ENCODE data around the gene MICAL2. TPM values are rescaled to one million over a fixed set of nuclear protein-coding genes. Genes with fewer than 3 reads are reported as not detected.
A peak's percentile ranks its signal among the peaks of the same experiment; 100 is the strongest.

The MICAL2 gene
- total RNA-seq, 1 experiment from 2014 or later = 62.9 TPM

- CTCF ChIA-PET = no interaction called here
- no peak for ATAC-seq
- peaks cover 25% of the 10 kb centered on the region for H3K36me3 ChIP-seq (ENCODE audit: low read depth, low read length)
- H3F3A ChIP-seq (ENCODE audit: low read length, unreplicated experiment) = no peaks in the 10 kb centered on the region
- no peaks in the 10 kb centered on the region for H3K9me2 ChIP-seq (replicated peaks; ENCODE audit: low read length)
- POLR2A ChIA-PET (ENCODE audit: unreplicated experiment) = interaction anchor here (0.6 kb wide), 1 partner anchor 31 kb away, joined by 3 read pairs; no protein-coding TSS in a partner anchor
- intact Hi-C loops (cut with micrococcal nuclease) = loop anchor here (5.0 kb wide), 1 partner anchor 44 kb away; no protein-coding TSS in a partner anchor
- H3K4me3 ChIP-seq (ENCODE audit: low read length) = no peak overlapping the region
- no peaks in the 10 kb centered on the region for H4K20me1 ChIP-seq (ENCODE audit: low read length)
- no peak overlapping the region for H2AFZ ChIP-seq (ENCODE audit: low read length)
- no peaks in the 10 kb centered on the region for H3K79me2 ChIP-seq (ENCODE audit: low read length)
- H3K27ac ChIP-seq (ENCODE audit: low read length) = no peak overlapping the region
- TF ChIP-seq CTCF (conservative IDR thresholded peaks at IDR 0.05; ENCODE audit: low read depth, low read length) = no peak
- TF ChIP-seq EZH2 (IDR thresholded peaks at IDR 0.05; ENCODE audit: low read length, unreplicated experiment) = no peak
- TF ChIP-seq EZH2phosphoT487 (IDR thresholded peaks at IDR 0.05; ENCODE audit: borderline replicate concordance, low read length) = no peak
- H3K4me2 ChIP-seq (ENCODE audit: low read length) = no peak overlapping the region
- no peaks in the 10 kb centered on the region for H3K27me3 ChIP-seq (ENCODE audit: low read length)
- H3K9ac ChIP-seq (ENCODE audit: low read length) = no peak overlapping the region
- no TSS peak for BruUV-seq (replicated peaks)
- H3K4me1 ChIP-seq (ENCODE audit: insufficient read depth, low read length) = peaks cover 39% of the 10 kb centered on the region
- no peak for DNase-seq
- H3K9me3 ChIP-seq (ENCODE audit: low read length) = no peaks in the 10 kb centered on the region
Measured at GRCh38 chr11:12238420-12238819, 128.0 kb downstream of the MICAL2 start.

GRCh38 chr11:12239396-12239795 is 129.0 kb downstream of the MICAL2 start:
- peak; percentile 66 for DNase-seq
- Histone ChIP-seq H3K36me3 (ENCODE audit: low read depth, low read length) (peaks cover 25% of the 10 kb centered on the region), H3K27ac (ENCODE audit: low read length) (peak overlapping the region; percentile 17; the same call in 1 of the 2 replicates), H3K9me3 (ENCODE audit: low read length) (no peaks in the 10 kb centered on the region), H3F3A (ENCODE audit: low read length, unreplicated experiment) (no peaks in the 10 kb centered on the region), H3K9ac (ENCODE audit: low read length) (no peak overlapping the region), H2AFZ (ENCODE audit: low read length) (no peak overlapping the region), H4K20me1 (ENCODE audit: low read length) (no peaks in the 10 kb centered on the region), H3K79me2 (ENCODE audit: low read length) (no peaks in the 10 kb centered on the region), H3K4me2 (ENCODE audit: low read length) (peak overlapping the region; percentile 5; the same call in 1 of the 2 replicates), H3K4me3 (ENCODE audit: low read length) (no peak overlapping the region), H3K4me1 (ENCODE audit: insufficient read depth, low read length) (peaks cover 29% of the 10 kb centered on the region), H3K27me3 (ENCODE audit: low read length) (no peaks in the 10 kb centered on the region), H3K9me2 (replicated peaks; ENCODE audit: low read length) (no peaks in the 10 kb centered on the region)
- TF ChIP-seq EZH2 (IDR thresholded peaks at IDR 0.05; ENCODE audit: low read length, unreplicated experiment) = no peak
- ATAC-seq = peak; percentile 53
- POLR2A ChIA-PET (ENCODE audit: unreplicated experiment) = no interaction called here
- intact Hi-C loops (cut with micrococcal nuclease) = loop anchor here (5.0 kb wide), 1 partner anchor 43 kb away; no protein-coding TSS in a partner anchor
- no TSS peak for BruUV-seq (replicated peaks)
- CTCF ChIA-PET = interaction anchor here (0.6 kb wide), 1 partner anchor 58 kb away, joined by 3 read pairs; no protein-coding TSS in a partner anchor

- no peaks in the 10 kb centered on the region for H4K20me1 ChIP-seq (ENCODE audit: low read length)
- H2AFZ ChIP-seq (ENCODE audit: low read length) = no peak overlapping the region
- no peak overlapping the region for H3K4me3 ChIP-seq (ENCODE audit: low read length)
- POLR2A ChIA-PET (ENCODE audit: unreplicated experiment) = no interaction called here
- TF ChIP-seq EZH2 (IDR thresholded peaks at IDR 0.05; ENCODE audit: low read length, unreplicated experiment) (no peak), EZH2phosphoT487 (IDR thresholded peaks at IDR 0.05; ENCODE audit: borderline replicate concordance, low read length) (no peak), CTCF (conservative IDR thresholded peaks at IDR 0.05; ENCODE audit: low read depth, low read length) (no peak)
- ATAC-seq (no peak), DNase-seq (no peak)
- H3K9ac ChIP-seq (ENCODE audit: low read length) = no peak overlapping the region
- H3F3A ChIP-seq (ENCODE audit: low read length, unreplicated experiment) = no peaks in the 10 kb centered on the region
- no peaks in the 10 kb centered on the region for H3K9me3 ChIP-seq (ENCODE audit: low read length)
- H3K4me2 ChIP-seq (ENCODE audit: low read length) = peak overlapping the region; percentile 5; the same call in 1 of the 2 replicates
- peaks cover 25% of the 10 kb centered on the region for H3K36me3 ChIP-seq (ENCODE audit: low read depth, low read length)
- H3K27me3 ChIP-seq (ENCODE audit: low read length) = no peaks in the 10 kb centered on the region
- H3K9me2 ChIP-seq (replicated peaks; ENCODE audit: low read length) = no peaks in the 10 kb centered on the region
- CTCF ChIA-PET = interaction anchor here (0.6 kb wide), 1 partner anchor 59 kb away, joined by 3 read pairs; no protein-coding TSS in a partner anchor
- H3K27ac ChIP-seq (ENCODE audit: low read length) = peak overlapping the region; percentile 17; the same call in 1 of the 2 replicates
- no TSS peak for BruUV-seq (replicated peaks)
- intact Hi-C loops (cut with micrococcal nuclease) = loop anchor here (5.0 kb wide), 1 partner anchor 42 kb away; no protein-coding TSS in a partner anchor
- H3K4me1 ChIP-seq (ENCODE audit: insufficient read depth, low read length) = peaks cover 27% of the 10 kb centered on the region
- H3K79me2 ChIP-seq (ENCODE audit: low read length) = no peaks in the 10 kb centered on the region
Measured at GRCh38 chr11:12239804-12240371, 129.5 kb downstream of the MICAL2 start.

All from PC-3 (cell line).